ENCODE results near the gene ZNF384. TPM values are rescaled to one million over a fixed set of nuclear protein-coding genes. Genes with fewer than 3 reads are reported as not detected.

Gene ZNF384
- total RNA-seq, 5 donors from 2014 or later (not counting 1 experiment from before 2014, with no cell fraction given) = 68.6 to 82.9 (median 79.4) TPM

DNA sequence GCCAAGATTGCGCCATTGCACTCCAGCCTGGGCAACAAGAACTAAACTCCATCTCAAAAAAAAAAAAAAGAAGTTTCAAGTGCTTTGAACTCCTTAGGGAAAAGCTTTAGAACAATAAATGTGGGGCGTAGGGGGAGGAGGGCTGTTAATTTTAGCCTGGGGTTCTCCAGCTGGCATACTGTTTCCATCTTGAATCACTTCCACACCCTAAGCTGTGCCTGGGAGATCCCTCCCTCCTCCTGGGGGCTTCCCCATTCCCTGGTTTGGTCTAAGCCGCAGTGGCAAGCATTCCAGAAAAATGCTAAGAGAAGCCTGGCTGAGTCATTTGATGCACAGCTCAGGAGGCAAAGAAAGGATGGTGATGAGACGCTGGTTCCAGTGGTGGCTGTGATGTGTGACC, 2.3 kb upstream of the ZNF384 start:
- H3K36me3 ChIP-seq (ENCODE audit: control insufficient read depth in 2 of 2, extremely low read depth in 1 of 2, insufficient read depth in 1 of 2, low read length in 1 of 2) = peaks cover 0 to 4% of the 10 kb centered on the region in 2 donors
- CTCF ChIA-PET = interaction anchor here in 1 of 2 donors (0.6 kb wide), 1 partner anchor 122 kb away, joined by 3 read pairs; no protein-coding TSS in a partner anchor
- H3K4me1 ChIP-seq (ENCODE audit: control insufficient read depth in 1 of 2, extremely low read depth in 1 of 2, insufficient read depth in 2 of 2, low read length in 2 of 2) = peaks cover 15 to 26% of the 10 kb centered on the region in 2 experiments
- no peak overlapping the region for H3K27ac Mint-ChIP-seq
- H3K4me3 ChIP-seq (ENCODE audit: control insufficient read depth in 1 of 2, extremely low read depth in 1 of 2, low read length in 1 of 2) = no peak overlapping the region
- H3K4me1 Mint-ChIP-seq = peaks cover 34 to 47% (median 41%) of the 10 kb centered on the region in 3 donors
- H3K9me3 Mint-ChIP-seq = no peaks in the 10 kb centered on the region
- H3K4me3 Mint-ChIP-seq = peak overlapping the region in 1 of 3 donors; percentile 21
- ATAC-seq (replicated peaks in 1 of 4) (no peak), DNase-seq (no peak)
- 88% methylated on average over 2 of the region's 4 CpGs for WGBS (ENCODE audit: insufficient coverage)
- H3K27me3 Mint-ChIP-seq = no peaks in the 10 kb centered on the region
- peaks cover 0 to 8% of the 10 kb centered on the region in 2 experiments for H3K27me3 ChIP-seq (replicated peaks in 1 of 2; ENCODE audit: control insufficient read depth in 2 of 2, extremely low read depth in 1 of 2, insufficient read depth in 2 of 2, low read length in 1 of 2)
- H3K9me3 ChIP-seq = no peaks in the 10 kb centered on the region
- no peak overlapping the region for H3K27ac ChIP-seq (ENCODE audit: low read length)
- H3K36me3 Mint-ChIP-seq = peaks cover 7% of the 10 kb centered on the region
- POLR2A ChIA-PET = interaction anchor here (0.7 kb wide), 2 partner anchors 18 to 32 kb away, joined by 3 to 6 read pairs; no protein-coding TSS in a partner anchor

GRCh38 chr12:6688543-6688998, 604 bp downstream of the ZNF384 start:
- ChIA-PET CTCF (interaction anchor here (0.6 to 1.8 kb wide), 11 partner anchors 25 to 219 kb away, joined by 3 to 30 read pairs (median 5); partner anchors contain the start of genes COPS7A (in 2 of the 2), CDCA3 (in 1 of the 2), MLF2 (in 1 of the 2) and USP5 (in 1 of the 2)), POLR2A (interaction anchor here (0.6 to 2.0 kb wide), 10 partner anchors 25 to 234 kb away, joined by 3 to 12 read pairs (median 8); partner anchors contain the start of genes LAG3 (in 1 of the 2), LPAR5 (in 1 of the 2) and USP5 (in 1 of the 2))
- Mint-ChIP-seq H3K4me3 (peak overlapping the region; percentile 89 to 92 (median 91)), H3K27me3 (no peaks in the 10 kb centered on the region), H3K27ac (peak overlapping the region; percentile 93 to 97), H3K4me1 (peaks cover 56 to 68% (median 64%) of the 10 kb centered on the region in 3 donors), H3K36me3 (peaks cover 7% of the 10 kb centered on the region), H3K9me3 (no peaks in the 10 kb centered on the region)
- Histone ChIP-seq H3K9me3 (no peaks in the 10 kb centered on the region), H3K27ac (ENCODE audit: low read length) (peak overlapping the region; percentile 95), H3K4me3 (ENCODE audit: control insufficient read depth in 1 of 2, extremely low read depth in 1 of 2, low read length in 1 of 2) (peak overlapping the region; percentile 72 to 75), H3K4me1 (ENCODE audit: control insufficient read depth in 1 of 2, extremely low read depth in 1 of 2, insufficient read depth in 2 of 2, low read length in 2 of 2) (peaks cover 15 to 33% of the 10 kb centered on the region in 2 experiments), H3K36me3 (ENCODE audit: control insufficient read depth in 2 of 2, extremely low read depth in 1 of 2, insufficient read depth in 1 of 2, low read length in 1 of 2) (peaks cover 0 to 8% of the 10 kb centered on the region in 2 donors), H3K27me3 (replicated peaks in 1 of 2; ENCODE audit: control insufficient read depth in 2 of 2, extremely low read depth in 1 of 2, insufficient read depth in 2 of 2, low read length in 1 of 2) (no peaks in the 10 kb centered on the region)
- peak in 30 of 35 experiments; percentile 14 to 62 (median 44) for DNase-seq
- ATAC-seq (replicated peaks in 1 of 4) = peak; percentile 2 to 7 (median 4)
- WGBS (ENCODE audit: insufficient coverage) = 0% methylated on average over 6 of the region's 13 CpGs

- H3K27me3 ChIP-seq (replicated peaks in 1 of 2; ENCODE audit: control insufficient read depth in 2 of 2, extremely low read depth in 1 of 2, insufficient read depth in 2 of 2, low read length in 1 of 2) = no peaks in the 10 kb centered on the region
- DNase-seq (no peak), ATAC-seq (replicated peaks in 1 of 4) (no peak)
- WGBS (ENCODE audit: insufficient coverage) = no CpG with 5 or more reads among the region's 3 CpGs
- H3K9me3 ChIP-seq = no peaks in the 10 kb centered on the region
- H3K4me3 Mint-ChIP-seq = no peak overlapping the region
- POLR2A ChIA-PET = interaction anchor here (0.6 to 0.7 kb wide), 2 partner anchors 25 to 534 kb away, joined by 3 to 6 read pairs; no protein-coding TSS in a partner anchor
- H3K36me3 Mint-ChIP-seq = peaks cover 13% of the 10 kb centered on the region
- CTCF ChIA-PET = interaction anchor here (0.6 to 1.6 kb wide), 4 partner anchors 21 to 68 kb away, joined by 3 to 10 read pairs (median 4); no protein-coding TSS in a partner anchor
- H3K4me3 ChIP-seq (ENCODE audit: control insufficient read depth in 1 of 2, extremely low read depth in 1 of 2, low read length in 1 of 2) = no peak overlapping the region
- H3K36me3 ChIP-seq (ENCODE audit: control insufficient read depth in 2 of 2, extremely low read depth in 1 of 2, insufficient read depth in 1 of 2, low read length in 1 of 2) = peaks cover 0 to 14% of the 10 kb centered on the region in 2 donors
- H3K27me3 Mint-ChIP-seq = no peaks in the 10 kb centered on the region
- peaks cover 66 to 70% (median 66%) of the 10 kb centered on the region in 3 donors for H3K4me1 Mint-ChIP-seq
- H3K27ac Mint-ChIP-seq = no peak overlapping the region
- H3K27ac ChIP-seq (ENCODE audit: low read length) = no peak overlapping the region
- H3K4me1 ChIP-seq (ENCODE audit: control insufficient read depth in 1 of 2, extremely low read depth in 1 of 2, insufficient read depth in 2 of 2, low read length in 2 of 2) = peaks cover 15 to 33% of the 10 kb centered on the region in 2 experiments
- no peaks in the 10 kb centered on the region for H3K9me3 Mint-ChIP-seq
Observed at GRCh38 chr12:6685814-6686213, 3.4 kb downstream of the ZNF384 start.

- H3K27ac Mint-ChIP-seq = peak overlapping the region in 1 of 2 donors; percentile 1
Observed at GRCh38 chr12:6684609-6685008, 4.6 kb downstream of the ZNF384 start.

DNA sequence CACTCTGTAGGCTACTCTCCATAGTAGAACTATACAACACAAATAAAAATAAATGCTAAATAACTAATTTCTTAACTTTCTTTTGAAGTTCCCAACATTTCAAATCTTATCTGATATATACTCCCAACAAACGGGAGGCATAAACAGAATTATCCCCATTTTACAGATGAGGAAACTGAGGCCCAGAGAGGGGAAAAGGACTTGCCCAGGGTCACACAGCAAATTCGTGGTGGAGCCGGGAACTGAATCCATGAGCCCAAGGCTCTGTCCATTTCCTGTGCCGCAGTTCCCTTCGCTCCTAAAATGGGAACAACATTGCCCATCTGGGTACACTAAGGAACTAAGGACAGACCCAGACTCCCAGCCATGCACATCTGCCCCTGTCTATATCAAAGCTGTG, 12.2 kb downstream of the ZNF384 start:
- Histone ChIP-seq H3K36me3 (ENCODE audit: control insufficient read depth in 2 of 2, extremely low read depth in 1 of 2, insufficient read depth in 1 of 2, low read length in 1 of 2) (peaks cover 14 to 86% of the 10 kb centered on the region in 2 donors), H3K27ac (ENCODE audit: low read length) (no peak overlapping the region), H3K9me3 (no peaks in the 10 kb centered on the region), H3K4me3 (ENCODE audit: control insufficient read depth in 1 of 2, extremely low read depth in 1 of 2, low read length in 1 of 2) (no peak overlapping the region), H3K27me3 (replicated peaks in 1 of 2; ENCODE audit: control insufficient read depth in 2 of 2, extremely low read depth in 1 of 2, insufficient read depth in 2 of 2, low read length in 1 of 2) (no peaks in the 10 kb centered on the region), H3K4me1 (ENCODE audit: control insufficient read depth in 1 of 2, extremely low read depth in 1 of 2, insufficient read depth in 2 of 2, low read length in 2 of 2) (no peaks in the 10 kb centered on the region)
- H3K27ac Mint-ChIP-seq = no peak overlapping the region
- DNase-seq (no peak), ATAC-seq (replicated peaks in 1 of 4) (no peak)
- H3K27me3 Mint-ChIP-seq = no peaks in the 10 kb centered on the region
- H3K36me3 Mint-ChIP-seq = peaks cover 72% of the 10 kb centered on the region
- no peaks in the 10 kb centered on the region for H3K9me3 Mint-ChIP-seq
- no peak overlapping the region for H3K4me3 Mint-ChIP-seq
- WGBS (ENCODE audit: insufficient coverage) = 98% methylated on average over 5 of the region's 5 CpGs
- ChIA-PET CTCF (no interaction called here), POLR2A (no interaction called here)
- H3K4me1 Mint-ChIP-seq = peaks cover 0 to 9% (median 4%) of the 10 kb centered on the region in 3 donors

More at GRCh38 chr12:6684609-6685008, 4.6 kb downstream of the ZNF384 start:
- H3K27ac ChIP-seq (ENCODE audit: low read length) = no peak overlapping the region
- H3K27me3 ChIP-seq (replicated peaks in 1 of 2; ENCODE audit: control insufficient read depth in 2 of 2, extremely low read depth in 1 of 2, insufficient read depth in 2 of 2, low read length in 1 of 2) = no peaks in the 10 kb centered on the region
- no peak overlapping the region for H3K4me3 ChIP-seq (ENCODE audit: control insufficient read depth in 1 of 2, extremely low read depth in 1 of 2, low read length in 1 of 2)
- ChIA-PET POLR2A (interaction anchor here in 1 of 2 donors (0.5 kb wide), 2 partner anchors 57 kb away, joined by 3 to 5 read pairs; no protein-coding TSS in a partner anchor), CTCF (interaction anchor here (0.5 to 1.5 kb wide), 9 partner anchors 10 to 144 kb away, joined by 3 to 12 read pairs (median 3); partner anchors contain the start of gene P3H3 (in 1 of the 2))
- Mint-ChIP-seq H3K36me3 (peaks cover 15% of the 10 kb centered on the region), H3K27me3 (no peaks in the 10 kb centered on the region), H3K4me3 (no peak overlapping the region), H3K4me1 (peaks cover 55 to 62% (median 59%) of the 10 kb centered on the region in 3 donors), H3K9me3 (no peaks in the 10 kb centered on the region)
- 20% methylated on average over 1 of the region's 6 CpGs for WGBS (ENCODE audit: insufficient coverage)
- H3K36me3 ChIP-seq (ENCODE audit: control insufficient read depth in 2 of 2, extremely low read depth in 1 of 2, insufficient read depth in 1 of 2, low read length in 1 of 2) = peaks cover 5 to 21% of the 10 kb centered on the region in 2 donors
- DNase-seq (peak in 24 of 35 experiments; percentile 10 to 73 (median 32)), ATAC-seq (replicated peaks in 1 of 4) (no peak)
- H3K9me3 ChIP-seq = no peaks in the 10 kb centered on the region
- H3K4me1 ChIP-seq (ENCODE audit: control insufficient read depth in 1 of 2, extremely low read depth in 1 of 2, insufficient read depth in 2 of 2, low read length in 2 of 2) = peaks cover 12 to 25% of the 10 kb centered on the region in 2 experiments

DNA sequence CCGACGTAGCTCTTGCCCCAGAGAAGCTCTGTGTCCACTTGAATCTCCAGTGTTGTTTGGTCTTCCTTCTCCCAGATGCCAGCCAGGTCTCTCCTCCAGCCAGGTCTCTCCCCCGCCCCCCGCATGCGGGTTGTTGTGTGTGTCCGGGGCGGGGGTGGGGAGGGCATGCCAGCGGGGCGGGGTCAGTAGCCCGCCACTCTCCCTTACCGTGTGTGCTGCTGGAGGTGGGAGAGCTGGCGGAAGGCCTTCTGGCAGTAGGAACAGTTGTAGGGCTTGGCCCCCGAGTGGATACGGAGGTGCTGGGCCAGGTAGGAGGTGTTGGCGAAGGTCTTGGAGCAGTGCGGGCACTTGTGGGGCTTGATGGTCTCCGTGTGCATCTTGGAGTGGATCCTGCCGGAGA, 17.0 kb downstream of the ZNF384 start:
- Histone ChIP-seq H3K4me1 (ENCODE audit: control insufficient read depth in 1 of 2, extremely low read depth in 1 of 2, insufficient read depth in 2 of 2, low read length in 2 of 2) (no peaks in the 10 kb centered on the region), H3K9me3 (no peaks in the 10 kb centered on the region), H3K27ac (ENCODE audit: low read length) (no peak overlapping the region), H3K36me3 (ENCODE audit: control insufficient read depth in 2 of 2, extremely low read depth in 1 of 2, insufficient read depth in 1 of 2, low read length in 1 of 2) (peaks cover 27 to 97% of the 10 kb centered on the region in 2 donors), H3K27me3 (replicated peaks in 1 of 2; ENCODE audit: control insufficient read depth in 2 of 2, extremely low read depth in 1 of 2, insufficient read depth in 2 of 2, low read length in 1 of 2) (no peaks in the 10 kb centered on the region), H3K4me3 (ENCODE audit: control insufficient read depth in 1 of 2, extremely low read depth in 1 of 2, low read length in 1 of 2) (no peak overlapping the region)
- H3K9me3 Mint-ChIP-seq = no peaks in the 10 kb centered on the region
- CTCF ChIA-PET = no interaction called here
- WGBS (ENCODE audit: insufficient coverage) = 93% methylated on average over 7 of the region's 18 CpGs
- DNase-seq (no peak), ATAC-seq (replicated peaks in 1 of 4) (no peak)
- H3K27me3 Mint-ChIP-seq = no peaks in the 10 kb centered on the region
- peaks cover 78% of the 10 kb centered on the region for H3K36me3 Mint-ChIP-seq
- POLR2A ChIA-PET = interaction anchor here in 1 of 2 donors (0.5 kb wide), 1 partner anchor 109 kb away, joined by 4 read pairs; no protein-coding TSS in a partner anchor
- H3K4me1 Mint-ChIP-seq = no peaks in the 10 kb centered on the region
- no peak overlapping the region for H3K27ac Mint-ChIP-seq
- H3K4me3 Mint-ChIP-seq = no peak overlapping the region

Measured in T-cell (primary cell).